SK-N-MC (cell line): ENCODE data around the gene TBK1.

Experiments used
- EZH2 ChIP-seq: fragments of 200-600 bp; sonication (generic); IDR thresholded peaks from one replicate; pipeline ENCODE4 v1.6.1; 2017; ENCODE audit warnings: antibody characterized with exemption
- POLR2AphosphoS5 ChIP-seq: IDR thresholded peaks from 2 replicates; pipeline ENCODE4 v1.6.1; 2012; ENCODE audit warnings: mild to moderate bottlenecking, low read depth, low read length, borderline replicate concordance

- TF ChIP-seq POLR2AphosphoS5 (no peak), EZH2 (no peak)
Observed at GRCh38 chr12:64431791-64432190, 20.1 kb upstream of the TBK1 start.
